ENCODE results near the gene TTLL6.
"Not testable (repeated sequence)": the region's sequence is repeated elsewhere in the genome, so short reads cannot be mapped to it uniquely, and the experiment has no call there.

Gene TTLL6

GRCh38 chr17:48722915-48723422 lies 94.1 kb downstream of the TTLL6 start, which contains the start of gene PRAC2:
Gene PRAC2 (plus strand): TSS chr17:48723185. CDS start chr17:48724411, 1,226 bp downstream.
- no peak for DNase-seq (ENCODE audit: low spot score)

- no peak for DNase-seq (ENCODE audit: low spot score)
Measured at GRCh38 chr17:48722201-48722907, 94.7 kb downstream of the TTLL6 start, which contains the start of gene PRAC1. Gene PRAC1 (minus strand): TSS chr17:48722518. CDS start chr17:48722392, 126 bp downstream.

GRCh38 chr17:48721009-48721402 lies 96.0 kb downstream of the TTLL6 start:
- no peak for DNase-seq (ENCODE audit: low spot score)

- no peak for DNase-seq (ENCODE audit: low spot score)
Measured at GRCh38 chr17:48720266-48721008, 96.6 kb downstream of the TTLL6 start.

GRCh38 chr17:48719642-48720265 lies 97.3 kb downstream of the TTLL6 start:
- DNase-seq (ENCODE audit: low spot score) = no peak

GRCh38 chr17:48718761-48719641 lies 98.0 kb downstream of the TTLL6 start:
- no peak for DNase-seq (ENCODE audit: low spot score)

GRCh38 chr17:48718227-48718760 lies 98.7 kb downstream of the TTLL6 start:
- no peak for DNase-seq (ENCODE audit: low spot score)

GRCh38 chr17:48717367-48718226 lies 99.4 kb downstream of the TTLL6 start:
- DNase-seq (ENCODE audit: low spot score) = no peak

- not testable (repeated sequence) for DNase-seq (ENCODE audit: low spot score)
Measured at GRCh38 chr17:48716549-48716948, 100.5 kb downstream of the TTLL6 start.

- no peak for DNase-seq (ENCODE audit: low spot score)
Measured at GRCh38 chr17:48715496-48716399, 101.3 kb downstream of the TTLL6 start.

Data from putamen (tissue), 1 donor.